ENCODE measurements around the gene SLC1A2. TPM values are rescaled to one million over a fixed set of nuclear protein-coding genes. Genes with fewer than 3 reads are reported as not detected.

The SLC1A2 gene
- total RNA-seq, 5 donors from 2014 or later (not counting 1 experiment from before 2014, with no cell fraction given): 0.07 to 0.19 (median 0.12) TPM

DNA sequence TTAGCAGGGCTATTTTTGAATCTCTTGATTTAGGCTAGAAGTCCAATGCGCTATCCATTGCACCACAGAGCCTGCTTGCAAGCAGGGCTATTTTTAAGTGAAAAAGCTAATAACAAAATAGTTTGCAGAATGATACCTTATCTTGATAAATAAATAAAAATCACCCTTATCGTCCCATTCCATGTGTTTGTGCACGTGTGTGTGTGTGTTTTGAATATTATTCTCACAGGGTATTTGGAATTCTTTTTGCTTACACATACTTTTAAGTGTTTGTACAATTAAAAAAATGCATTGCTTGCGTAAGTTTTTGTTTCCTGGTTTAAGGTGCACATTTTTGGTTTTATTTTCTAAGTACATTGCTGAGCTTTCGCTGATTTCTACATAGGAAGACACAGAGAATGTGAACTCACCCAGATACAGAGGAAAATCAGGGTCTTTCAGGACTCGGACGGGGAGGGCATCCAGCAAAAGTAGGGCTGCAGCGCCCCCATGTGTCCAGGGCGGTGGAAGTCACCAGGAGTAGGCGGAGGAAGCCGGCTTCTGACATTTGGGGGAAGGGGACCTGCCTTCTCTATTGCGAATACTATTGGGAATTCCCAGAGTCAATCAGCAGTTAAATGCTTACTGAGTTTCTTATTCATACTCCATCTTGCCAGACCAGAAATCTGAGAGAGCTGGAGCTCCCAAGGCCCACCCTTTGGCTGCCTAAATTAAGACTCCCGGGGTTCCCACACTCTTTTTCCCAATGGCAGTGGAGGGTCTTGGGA, 27.3 kb downstream of the SLC1A2 start:
- no peaks in the 10 kb centered on the region for H3K36me3 ChIP-seq (ENCODE audit: control insufficient read depth in 2 of 2, extremely low read depth in 1 of 2, insufficient read depth in 1 of 2, low read length in 1 of 2)
- H3K9me3 ChIP-seq: no peaks in the 10 kb centered on the region
- H3K4me1 ChIP-seq (ENCODE audit: control insufficient read depth in 1 of 2, extremely low read depth in 1 of 2, insufficient read depth in 2 of 2, low read length in 2 of 2): peaks cover 0 to 5% of the 10 kb centered on the region in 2 experiments
- ChIA-PET CTCF (interaction anchor here (0.5 to 7.0 kb wide), 31 partner anchors 12 to 879 kb away, joined by 3 to 82 read pairs (median 3); partner anchors contain the start of gene ELF5 (in 1 of the 2)), POLR2A (interaction anchor here in 1 of 2 donors (0.7 kb wide), 1 partner anchor 923 kb away, joined by 4 read pairs; no protein-coding TSS in a partner anchor)
- ATAC-seq (replicated peaks in 1 of 4) (peak; percentile 75 to 96 (median 86)), DNase-seq (peak; percentile 53 to 92 (median 82))
- Mint-ChIP-seq H3K27ac (peak overlapping the region in 1 of 2 donors; percentile 28), H3K27me3 (peaks cover 0 to 2% of the 10 kb centered on the region in 2 donors), H3K9me3 (no peaks in the 10 kb centered on the region), H3K36me3 (no peaks in the 10 kb centered on the region), H3K4me1 (peaks cover 24 to 27% (median 25%) of the 10 kb centered on the region in 3 donors), H3K4me3 (peak overlapping the region; percentile 48 to 60 (median 57))
- peaks cover 0 to 4% of the 10 kb centered on the region in 2 experiments for H3K27me3 ChIP-seq (replicated peaks in 1 of 2; ENCODE audit: control insufficient read depth in 2 of 2, extremely low read depth in 1 of 2, insufficient read depth in 2 of 2, low read length in 1 of 2)
- H3K27ac ChIP-seq (ENCODE audit: low read length): no peak overlapping the region
- WGBS (ENCODE audit: insufficient coverage): 5% methylated on average over 5 of the region's 13 CpGs
- H3K4me3 ChIP-seq (ENCODE audit: control insufficient read depth in 1 of 2, extremely low read depth in 1 of 2, low read length in 1 of 2): no peak overlapping the region

DNA sequence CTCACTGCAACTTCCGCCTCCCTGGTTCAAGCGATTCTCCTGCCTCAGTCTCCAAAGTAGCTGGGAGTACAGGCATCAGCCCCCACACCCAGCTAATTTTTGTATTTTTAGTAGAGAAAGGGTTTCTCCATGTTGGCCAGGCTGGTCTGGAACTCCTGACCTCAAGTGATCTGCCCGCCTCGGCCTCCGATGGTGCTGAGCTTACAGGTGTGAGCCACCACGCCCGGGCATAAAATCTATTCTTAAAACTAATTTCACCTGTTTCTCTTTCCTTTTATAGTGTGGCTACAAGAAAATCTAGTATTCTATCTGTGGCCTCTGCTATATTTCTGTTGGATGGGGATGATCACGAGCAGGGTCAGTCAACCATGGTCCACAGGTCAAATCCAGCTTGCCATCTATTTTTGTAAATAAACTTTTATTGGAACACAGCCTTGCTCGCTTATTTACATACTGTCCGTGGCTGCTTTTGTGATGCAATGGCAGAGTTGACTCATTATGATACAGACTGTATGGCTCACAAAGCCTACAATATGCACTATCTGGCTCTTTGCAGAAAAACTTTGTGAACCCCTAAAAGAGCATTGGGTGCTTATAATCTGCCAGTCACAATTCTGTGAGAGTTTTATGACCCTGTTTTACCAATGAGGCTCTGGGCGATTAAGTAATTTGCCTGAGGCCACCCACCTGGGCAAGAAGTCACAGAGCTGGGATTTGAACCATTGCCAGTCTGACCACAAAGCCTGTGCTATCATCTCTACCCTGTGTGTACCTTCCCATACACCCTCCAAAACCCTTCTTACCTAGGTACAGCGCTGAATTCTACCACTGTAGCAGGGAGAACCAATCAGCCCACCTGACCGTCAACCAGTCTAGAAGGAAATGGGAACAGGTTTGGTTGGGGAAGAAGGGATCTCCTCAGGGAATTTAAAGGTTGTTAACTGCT, 28.3 kb downstream of the SLC1A2 start:
- 23% methylated on average over 3 of the region's 13 CpGs for WGBS (ENCODE audit: insufficient coverage)
- H3K4me1 ChIP-seq (ENCODE audit: control insufficient read depth in 1 of 2, extremely low read depth in 1 of 2, insufficient read depth in 2 of 2, low read length in 2 of 2): peaks cover 0 to 5% of the 10 kb centered on the region in 2 experiments
- peaks cover 24 to 27% (median 25%) of the 10 kb centered on the region in 3 donors for H3K4me1 Mint-ChIP-seq
- ATAC-seq (replicated peaks in 1 of 4): peak in 2 of 4 experiments; percentile 48 to 52
- H3K4me3 Mint-ChIP-seq: no peak overlapping the region
- H3K9me3 Mint-ChIP-seq: no peaks in the 10 kb centered on the region
- peaks cover 0 to 4% of the 10 kb centered on the region in 2 experiments for H3K27me3 ChIP-seq (replicated peaks in 1 of 2; ENCODE audit: control insufficient read depth in 2 of 2, extremely low read depth in 1 of 2, insufficient read depth in 2 of 2, low read length in 1 of 2)
- DNase-seq: no peak
- no peaks in the 10 kb centered on the region for H3K9me3 ChIP-seq
- no peak overlapping the region for H3K4me3 ChIP-seq (ENCODE audit: control insufficient read depth in 1 of 2, extremely low read depth in 1 of 2, low read length in 1 of 2)
- H3K27me3 Mint-ChIP-seq: no peaks in the 10 kb centered on the region
- H3K36me3 Mint-ChIP-seq: no peaks in the 10 kb centered on the region
- H3K27ac Mint-ChIP-seq: peak overlapping the region in 1 of 2 donors; percentile 16
- H3K36me3 ChIP-seq (ENCODE audit: control insufficient read depth in 2 of 2, extremely low read depth in 1 of 2, insufficient read depth in 1 of 2, low read length in 1 of 2): no peaks in the 10 kb centered on the region
- ChIA-PET POLR2A (interaction anchor here in 1 of 2 donors (0.6 kb wide), 2 partner anchors 468 to 474 kb away, joined by 3 to 4 read pairs; no protein-coding TSS in a partner anchor), CTCF (interaction anchor here (0.6 to 7.0 kb wide), 22 partner anchors 12 to 878 kb away, joined by 3 to 82 read pairs (median 3); partner anchors contain the start of gene ELF5 (in 1 of the 2))
- H3K27ac ChIP-seq (ENCODE audit: low read length): no peak overlapping the region

DNA sequence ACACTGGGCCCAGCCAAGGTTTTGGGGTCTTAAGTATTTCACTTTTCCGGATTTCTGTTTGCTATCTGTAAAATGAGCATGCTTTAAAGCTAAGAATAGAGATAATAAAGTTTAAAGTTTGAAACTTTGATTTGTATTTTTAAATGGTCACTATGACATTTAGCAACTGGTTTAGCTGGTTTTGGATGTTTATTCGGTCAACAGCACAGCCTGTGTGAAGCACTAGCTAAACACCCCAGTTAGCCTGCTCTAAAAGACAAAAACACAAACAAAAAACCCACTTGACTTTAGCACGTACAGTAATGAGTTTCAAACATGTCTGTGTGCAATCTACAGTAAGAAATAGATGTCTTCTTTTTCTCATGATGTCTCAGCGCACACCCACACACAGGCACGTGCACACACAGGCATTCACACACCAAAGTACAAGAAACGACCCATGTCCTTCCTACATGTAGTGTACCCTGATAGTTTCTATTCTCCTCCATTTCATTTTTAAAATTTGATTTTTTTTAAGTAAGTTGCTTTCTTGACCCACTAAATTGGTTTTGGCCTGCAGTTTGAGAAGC, 29.4 kb downstream of the SLC1A2 start:
- WGBS (ENCODE audit: insufficient coverage): 40% methylated on average over 1 of the region's 6 CpGs
- H3K9me3 Mint-ChIP-seq: no peaks in the 10 kb centered on the region
- ChIA-PET POLR2A (interaction anchor here in 1 of 2 donors (0.8 kb wide), 1 partner anchor 201 kb away, joined by 5 read pairs; no protein-coding TSS in a partner anchor), CTCF (interaction anchor here (0.7 to 7.0 kb wide), 6 partner anchors 11 to 712 kb away, joined by 3 to 82 read pairs (median 3); no protein-coding TSS in a partner anchor)
- Histone ChIP-seq H3K9me3 (no peaks in the 10 kb centered on the region), H3K4me1 (ENCODE audit: control insufficient read depth in 1 of 2, extremely low read depth in 1 of 2, insufficient read depth in 2 of 2, low read length in 2 of 2) (peaks cover 0 to 5% of the 10 kb centered on the region in 2 experiments), H3K36me3 (ENCODE audit: control insufficient read depth in 2 of 2, extremely low read depth in 1 of 2, insufficient read depth in 1 of 2, low read length in 1 of 2) (no peaks in the 10 kb centered on the region), H3K27ac (ENCODE audit: low read length) (no peak overlapping the region), H3K27me3 (replicated peaks in 1 of 2; ENCODE audit: control insufficient read depth in 2 of 2, extremely low read depth in 1 of 2, insufficient read depth in 2 of 2, low read length in 1 of 2) (peaks cover 0 to 4% of the 10 kb centered on the region in 2 experiments), H3K4me3 (ENCODE audit: control insufficient read depth in 1 of 2, extremely low read depth in 1 of 2, low read length in 1 of 2) (no peak overlapping the region)
- ATAC-seq (replicated peaks in 1 of 4): no peak
- no peaks in the 10 kb centered on the region for H3K27me3 Mint-ChIP-seq
- H3K4me1 Mint-ChIP-seq: peaks cover 22 to 24% (median 23%) of the 10 kb centered on the region in 3 donors
- no peak for DNase-seq
- H3K36me3 Mint-ChIP-seq: no peaks in the 10 kb centered on the region
- no peak overlapping the region for H3K4me3 Mint-ChIP-seq
- peak overlapping the region in 1 of 2 donors; percentile 51 for H3K27ac Mint-ChIP-seq

DNA sequence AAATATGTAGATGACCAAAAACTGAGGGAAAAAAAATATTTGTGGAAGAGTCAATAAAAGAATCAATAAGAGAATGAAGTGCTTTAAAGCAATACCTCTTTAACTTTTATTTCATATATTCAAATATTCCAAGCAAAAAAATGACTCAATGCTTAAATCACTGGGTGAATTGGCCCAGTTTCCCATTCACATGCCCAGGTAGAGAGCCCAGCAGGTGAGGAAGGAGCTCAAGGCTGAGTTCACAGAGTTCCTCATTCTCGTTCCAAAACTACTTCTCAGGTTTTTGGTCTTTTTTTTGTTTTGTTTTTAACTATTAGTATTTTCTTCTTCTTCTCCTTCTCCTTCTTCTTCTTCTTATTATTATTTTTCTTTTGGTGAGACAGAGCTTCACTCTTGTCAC, 30.2 kb downstream of the SLC1A2 start:
- H3K36me3 Mint-ChIP-seq: no peaks in the 10 kb centered on the region
- H3K4me1 Mint-ChIP-seq: peaks cover 21 to 22% (median 21%) of the 10 kb centered on the region in 3 donors
- ATAC-seq (replicated peaks in 1 of 4) (no peak), DNase-seq (no peak)
- H3K27ac Mint-ChIP-seq: no peak overlapping the region
- H3K4me3 Mint-ChIP-seq: no peak overlapping the region
- Histone ChIP-seq H3K4me3 (ENCODE audit: control insufficient read depth in 1 of 2, extremely low read depth in 1 of 2, low read length in 1 of 2) (no peak overlapping the region), H3K36me3 (ENCODE audit: control insufficient read depth in 2 of 2, extremely low read depth in 1 of 2, insufficient read depth in 1 of 2, low read length in 1 of 2) (no peaks in the 10 kb centered on the region), H3K27ac (ENCODE audit: low read length) (no peak overlapping the region), H3K9me3 (no peaks in the 10 kb centered on the region), H3K4me1 (ENCODE audit: control insufficient read depth in 1 of 2, extremely low read depth in 1 of 2, insufficient read depth in 2 of 2, low read length in 2 of 2) (peaks cover 0 to 5% of the 10 kb centered on the region in 2 experiments), H3K27me3 (replicated peaks in 1 of 2; ENCODE audit: control insufficient read depth in 2 of 2, extremely low read depth in 1 of 2, insufficient read depth in 2 of 2, low read length in 1 of 2) (peaks cover 0 to 4% of the 10 kb centered on the region in 2 experiments)
- no peaks in the 10 kb centered on the region for H3K9me3 Mint-ChIP-seq
- WGBS (ENCODE audit: insufficient coverage): no CpG with 5 or more reads among the region's 1 CpG
- CTCF ChIA-PET: interaction anchor here (1.0 to 7.0 kb wide), 4 partner anchors 11 to 802 kb away, joined by 3 to 82 read pairs (median 24); no protein-coding TSS in a partner anchor
- POLR2A ChIA-PET: no interaction called here
- H3K27me3 Mint-ChIP-seq: no peaks in the 10 kb centered on the region

DNA sequence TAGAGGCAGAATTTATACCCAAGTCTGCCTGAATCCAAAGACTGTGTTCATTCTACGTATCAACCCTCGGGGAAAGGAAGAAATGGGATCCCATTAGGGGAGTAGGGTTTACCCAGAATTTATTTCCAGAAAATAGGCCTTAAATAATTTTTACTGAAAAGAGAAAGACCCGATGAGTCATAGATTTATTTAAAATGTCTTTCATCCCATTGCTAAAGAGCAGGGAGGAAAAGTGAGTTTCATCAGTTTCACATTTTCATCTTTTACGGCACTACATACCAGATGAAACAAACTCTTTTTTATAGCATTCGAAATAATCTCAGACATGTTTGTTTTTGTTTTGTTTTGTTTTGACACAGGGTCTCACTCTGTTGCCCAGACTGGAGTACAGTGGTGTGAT, 31.3 kb downstream of the SLC1A2 start:
- H3K36me3 ChIP-seq (ENCODE audit: control insufficient read depth in 2 of 2, extremely low read depth in 1 of 2, insufficient read depth in 1 of 2, low read length in 1 of 2): no peaks in the 10 kb centered on the region
- peaks cover 0 to 5% of the 10 kb centered on the region in 2 experiments for H3K4me1 ChIP-seq (ENCODE audit: control insufficient read depth in 1 of 2, extremely low read depth in 1 of 2, insufficient read depth in 2 of 2, low read length in 2 of 2)
- WGBS (ENCODE audit: insufficient coverage): no CpG with 5 or more reads among the region's 5 CpGs
- Mint-ChIP-seq H3K4me3 (no peak overlapping the region), H3K4me1 (peaks cover 21 to 22% (median 21%) of the 10 kb centered on the region in 3 donors), H3K27me3 (no peaks in the 10 kb centered on the region), H3K9me3 (no peaks in the 10 kb centered on the region), H3K36me3 (no peaks in the 10 kb centered on the region), H3K27ac (no peak overlapping the region)
- no peak for ATAC-seq (replicated peaks in 1 of 4)
- DNase-seq: no peak
- no peaks in the 10 kb centered on the region for H3K9me3 ChIP-seq
- POLR2A ChIA-PET: no interaction called here
- H3K27me3 ChIP-seq (replicated peaks in 1 of 2; ENCODE audit: control insufficient read depth in 2 of 2, extremely low read depth in 1 of 2, insufficient read depth in 2 of 2, low read length in 1 of 2): peaks cover 0 to 2% of the 10 kb centered on the region in 2 experiments
- CTCF ChIA-PET: interaction anchor here in 1 of 2 donors (0.6 to 0.8 kb wide), 3 partner anchors 82 to 1000 kb away, joined by 3 read pairs; no protein-coding TSS in a partner anchor
- no peak overlapping the region for H3K27ac ChIP-seq (ENCODE audit: low read length)
- H3K4me3 ChIP-seq (ENCODE audit: control insufficient read depth in 1 of 2, extremely low read depth in 1 of 2, low read length in 1 of 2): no peak overlapping the region

Data from T-cell (primary cell).